ENCODE results near the gene MPHOSPH10. TPM values are rescaled to one million over a fixed set of nuclear protein-coding genes. Genes with fewer than 3 reads are reported as not detected.

MPHOSPH10 gene
- total and polyA plus RNA-seq, 2 of the 13 experiments (the other 11 are each of a cell fraction or from before 2014, with no cell fraction given): 37.8 to 137 TPM

GRCh38 chr2:71126957-71127356 is 3.5 kb upstream of the MPHOSPH10 start:
- Histone ChIP-seq H3K4me3 (replicated peaks in 1 of 3; ENCODE audit: insufficient read depth in 1 of 3, low read depth in 2 of 3, low read length in 3 of 3) (peak overlapping the region in 2 of 3 experiments; percentile 17 to 94; a peak in 2 of 6 replicates), H3K4me2 (ENCODE audit: low read depth, low read length) (peak overlapping the region; percentile 96), H3K4me1 (ENCODE audit: insufficient read depth, low read length) (peaks cover 51% of the 10 kb centered on the region), H3K9me3 (ENCODE audit: low read length) (peaks cover 7% of the 10 kb centered on the region), H4K20me1 (ENCODE audit: insufficient read depth, low read length) (peaks cover 10% of the 10 kb centered on the region; the same call in 1 of the 2 replicates), H2AFZ (ENCODE audit: low read length) (no peak overlapping the region), H3K9ac (ENCODE audit: insufficient read depth, low read depth, low read length) (no peak overlapping the region), H3K27ac (ENCODE audit: extremely low read length, insufficient read depth, low read length) (no peak overlapping the region), H3K27me3 (ENCODE audit: control insufficient read depth in 1 of 2, insufficient read depth in 2 of 2, low read length in 2 of 2) (no peaks in the 10 kb centered on the region; a peak in 1 of 5 replicates), H3K79me2 (ENCODE audit: insufficient read depth, low read length) (peaks cover 61% of the 10 kb centered on the region), H3K36me3 (replicated peaks in 1 of 2; ENCODE audit: control insufficient read depth in 1 of 2, insufficient read depth in 2 of 2, low read length in 2 of 2) (peaks cover 9 to 20% of the 10 kb centered on the region in 2 experiments)
- CTCF ChIA-PET (ENCODE audit: low intra/inter-chr PET ratio, low total read pairs): no interaction called here
- TF ChIP-seq AGO1 (IDR thresholded peaks at IDR 0.05; ENCODE audit: low read depth, low read length, poor library complexity, severe bottlenecking) (no peak), HNRNPH1 (optimal IDR thresholded peaks at IDR 0.05; ENCODE audit: low read depth, low read length) (no peak), RBFOX2 (IDR thresholded peaks at IDR 0.05; ENCODE audit: low read depth, low read length) (peak; percentile 71), PAWR (CRISPR knock-in tag; IDR thresholded peaks at IDR 0.05; ENCODE audit: borderline replicate concordance) (no peak), POLR2AphosphoS5 (IDR thresholded peaks at IDR 0.05; ENCODE audit: low read depth, low read length) (0 out of 2 replicates have a peak, but pooled peaks have one; percentile 9), TCF7L2 (IDR thresholded peaks at IDR 0.05; ENCODE audit: low read depth, low read length) (0 out of 2 replicates have a peak, but pooled peaks have one; percentile 36), CEBPB (IDR thresholded peaks at IDR 0.05; ENCODE audit: borderline replicate concordance, low read depth, low read length) (no peak), ZNF30 (CRISPR knock-in tag; IDR thresholded peaks at IDR 0.05) (no peak), ZNF260 (CRISPR knock-in tag; IDR thresholded peaks at IDR 0.05; ENCODE audit: borderline replicate concordance, low read depth) (no peak), PBX2 (CRISPR knock-in tag; IDR thresholded peaks at IDR 0.05) (no peak), PLSCR1 (CRISPR knock-in tag; IDR thresholded peaks at IDR 0.05; ENCODE audit: borderline replicate concordance) (no peak), ZNF235 (CRISPR knock-in tag; IDR thresholded peaks at IDR 0.05; ENCODE audit: borderline replicate concordance) (no peak), ZNF33A (CRISPR knock-in tag; IDR thresholded peaks at IDR 0.05; ENCODE audit: borderline replicate concordance) (no peak), ZNF782 (CRISPR knock-in tag; IDR thresholded peaks at IDR 0.05; ENCODE audit: borderline replicate concordance) (no peak), AGO2 (optimal IDR thresholded peaks at IDR 0.05; ENCODE audit: low read depth, low read length) (peak; percentile 54), ZBTB26 (CRISPR knock-in tag; IDR thresholded peaks at IDR 0.05; ENCODE audit: borderline replicate concordance) (no peak), ETV5 (CRISPR knock-in tag; IDR thresholded peaks at IDR 0.05; ENCODE audit: borderline replicate concordance) (no peak), IKZF5 (CRISPR knock-in tag; IDR thresholded peaks at IDR 0.05) (no peak), ZFYVE20 (CRISPR knock-in tag; IDR thresholded peaks at IDR 0.05; ENCODE audit: borderline replicate concordance, low read depth) (no peak)
- TF ChIP-seq, protein P1, sequence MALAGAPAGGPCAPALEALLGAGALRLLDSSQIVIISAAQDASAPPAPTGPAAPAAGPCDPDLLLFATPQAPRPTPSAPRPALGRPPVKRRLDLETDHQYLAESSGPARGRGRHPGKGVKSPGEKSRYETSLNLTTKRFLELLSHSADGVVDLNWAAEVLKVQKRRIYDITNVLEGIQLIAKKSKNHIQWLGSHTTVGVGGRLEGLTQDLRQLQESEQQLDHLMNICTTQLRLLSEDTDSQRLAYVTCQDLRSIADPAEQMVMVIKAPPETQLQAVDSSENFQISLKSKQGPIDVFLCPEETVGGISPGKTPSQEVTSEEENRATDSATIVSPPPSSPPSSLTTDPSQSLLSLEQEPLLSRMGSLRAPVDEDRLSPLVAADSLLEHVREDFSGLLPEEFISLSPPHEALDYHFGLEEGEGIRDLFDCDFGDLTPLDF (CRISPR knock-in tag; IDR thresholded peaks at IDR 0.05): no peak
- DNase-seq (ENCODE audit: low spot score) (no peak), ATAC-seq (no peak), FAIRE-seq (no peak)
- WGBS (ENCODE audit: low lambda C conversion rate): 87% methylated on average over 3 of the region's 3 CpGs
- BruUV-seq (replicated peaks): no TSS peak
- intact Hi-C loops (cut with micrococcal nuclease; ENCODE audit: unreplicated experiment): no loop called here
- in situ Hi-C loops (cut with HindIII; ENCODE audit: extremely low pct_ligation_motif_present, low pct_unique_long_range_greater_than_20kb): no loop called here
- POLR2A ChIA-PET: interaction anchor here (0.7 to 1.4 kb wide), 3 partner anchors 58 to 370 kb away, joined by 4 to 7 read pairs (median 5); partner anchors contain the start of gene NAGK
